Breast epithelium (tissue), 3 donors: ENCODE results near the gene CASQ1.

Experiments used
- POLR2AphosphoS5 ChIP-seq, 3 donors: sonication (generic); formaldehyde crosslinking; IDR thresholded peaks; one replicate each; pipeline ENCODE4 v1.6.1; 2017; ENCODE audit warnings: antibody characterized with exemption in 3 of 3
- TF ChIP-seq, protein P1 (sequence below), 3 donors: fragments of 450-650 bp; IDR thresholded peaks; one replicate each; pipeline ENCODE4 v1.5.1; 2016 to 2017; ENCODE audit warnings: antibody characterized with exemption in 3 of 3, mild to moderate bottlenecking in 3 of 3, moderate library complexity in 3 of 3

DNA sequence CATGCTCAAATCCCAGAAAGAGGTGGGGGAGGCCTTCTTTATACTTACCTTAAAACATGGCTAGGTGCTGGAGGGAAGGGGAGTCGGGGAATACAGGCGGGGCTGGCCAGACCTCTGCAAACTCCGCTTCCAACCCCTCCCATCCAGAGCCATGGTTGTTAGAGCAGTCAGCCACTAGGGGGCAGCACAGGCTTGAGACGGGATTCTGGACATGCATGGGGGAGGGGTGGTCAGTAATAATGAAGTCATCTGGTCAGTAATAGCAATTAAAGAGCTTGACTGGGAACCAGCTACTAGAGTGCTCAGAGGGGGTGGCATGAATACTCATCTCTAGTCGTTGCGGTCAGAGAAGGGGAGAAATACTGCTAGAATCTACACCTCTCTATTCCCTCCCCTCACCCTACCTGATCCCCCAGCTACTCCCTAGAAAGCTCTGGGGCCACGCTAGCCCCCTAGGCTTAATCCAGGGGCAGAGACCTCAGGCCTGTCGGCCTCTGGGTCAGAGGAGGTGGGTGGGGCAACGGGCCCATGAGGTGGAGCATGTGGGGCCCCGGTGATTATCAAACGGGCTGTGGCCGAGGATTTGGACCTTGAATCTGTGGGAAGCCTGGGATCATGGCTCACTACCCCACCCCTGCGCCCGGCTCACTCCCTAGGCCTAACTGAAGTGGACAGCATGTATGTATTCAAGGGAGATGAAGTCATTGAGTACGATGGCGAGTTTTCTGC, 2.9 kb downstream of the CASQ1 start:
- TF ChIP-seq, protein P1, sequence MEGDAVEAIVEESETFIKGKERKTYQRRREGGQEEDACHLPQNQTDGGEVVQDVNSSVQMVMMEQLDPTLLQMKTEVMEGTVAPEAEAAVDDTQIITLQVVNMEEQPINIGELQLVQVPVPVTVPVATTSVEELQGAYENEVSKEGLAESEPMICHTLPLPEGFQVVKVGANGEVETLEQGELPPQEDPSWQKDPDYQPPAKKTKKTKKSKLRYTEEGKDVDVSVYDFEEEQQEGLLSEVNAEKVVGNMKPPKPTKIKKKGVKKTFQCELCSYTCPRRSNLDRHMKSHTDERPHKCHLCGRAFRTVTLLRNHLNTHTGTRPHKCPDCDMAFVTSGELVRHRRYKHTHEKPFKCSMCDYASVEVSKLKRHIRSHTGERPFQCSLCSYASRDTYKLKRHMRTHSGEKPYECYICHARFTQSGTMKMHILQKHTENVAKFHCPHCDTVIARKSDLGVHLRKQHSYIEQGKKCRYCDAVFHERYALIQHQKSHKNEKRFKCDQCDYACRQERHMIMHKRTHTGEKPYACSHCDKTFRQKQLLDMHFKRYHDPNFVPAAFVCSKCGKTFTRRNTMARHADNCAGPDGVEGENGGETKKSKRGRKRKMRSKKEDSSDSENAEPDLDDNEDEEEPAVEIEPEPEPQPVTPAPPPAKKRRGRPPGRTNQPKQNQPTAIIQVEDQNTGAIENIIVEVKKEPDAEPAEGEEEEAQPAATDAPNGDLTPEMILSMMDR (IDR thresholded peaks at IDR 0.05): peak; percentile 97 to 98 (median 97)
- TF ChIP-seq POLR2AphosphoS5 (IDR thresholded peaks at IDR 0.05): peak in 2 of 3 donors; percentile 22 to 40
